GM19463 (cell line): ENCODE data around the gene FADS2.

Experiments
- ATAC-seq: cut with Tn5 transposase; IDR thresholded peaks from one replicate; pipeline ENCODE4 v1.9.1; 2021; ENCODE audit warnings: mild to moderate bottlenecking, moderate library complexity; ENCODE audit not compliant: unreplicated experiment

Gene FADS2

DNA sequence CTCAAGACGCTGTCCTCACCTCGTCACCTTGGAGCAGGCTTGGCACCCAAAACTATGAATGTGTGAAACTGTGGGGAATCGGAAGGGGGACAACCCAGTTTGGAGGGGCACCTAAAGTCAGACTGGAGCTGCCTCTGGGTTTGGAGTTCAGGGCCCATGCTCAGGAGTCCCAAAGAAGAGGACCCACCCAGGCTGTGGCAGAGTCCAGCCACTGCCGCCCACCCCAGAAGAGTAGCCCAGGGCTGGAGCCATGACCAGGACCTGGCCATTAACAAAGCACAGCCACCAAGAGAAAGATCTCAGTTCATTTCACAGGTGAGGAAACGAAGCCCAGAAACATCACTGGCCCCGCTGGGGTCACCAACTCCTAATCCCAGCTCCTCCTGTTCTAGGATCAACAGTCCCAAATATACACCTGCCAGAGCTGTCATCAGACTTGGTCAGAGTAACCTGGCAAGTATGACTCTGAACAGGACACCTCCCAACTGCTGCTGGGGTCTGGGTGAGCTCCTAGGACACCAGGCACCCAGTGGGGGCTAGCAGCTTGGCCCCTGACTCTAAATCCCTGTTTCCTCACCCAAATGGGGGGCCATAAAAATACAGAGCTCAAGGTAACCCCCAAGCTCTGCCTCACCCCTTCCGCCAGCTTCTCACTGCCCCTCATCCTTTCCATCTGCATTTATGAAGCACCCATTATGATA lies 86.5 kb downstream of the FADS2 start:
- ATAC-seq, result no peak

DNA sequence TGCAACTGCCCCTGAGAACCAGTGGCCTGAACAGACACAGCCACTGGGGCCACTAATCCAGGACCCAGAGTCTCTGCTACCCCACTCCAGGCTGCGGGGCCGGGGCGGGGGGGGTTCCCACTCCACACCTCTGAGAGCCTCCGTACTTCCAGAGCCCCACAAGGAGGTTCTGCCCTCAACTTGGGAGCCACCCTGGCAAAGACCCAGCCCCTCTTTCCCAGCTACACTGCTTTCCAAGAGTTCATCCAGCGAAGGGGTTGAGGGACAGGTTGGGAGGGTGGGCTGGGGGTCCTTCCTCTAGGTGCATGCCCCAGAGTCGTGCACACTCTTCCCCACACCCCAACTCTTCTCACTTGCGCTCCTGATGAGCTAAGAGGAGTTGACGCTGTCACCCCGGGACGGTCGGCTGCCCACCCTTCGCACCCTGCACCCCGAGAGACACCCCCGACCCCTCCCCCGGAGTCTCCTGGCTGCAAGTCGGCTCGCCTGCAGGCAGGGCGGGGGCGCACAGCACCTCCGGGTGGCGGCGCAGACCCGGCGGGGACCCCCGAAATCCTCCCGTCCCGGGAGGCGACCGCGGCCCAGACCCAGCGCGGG lies 88.7 kb downstream of the FADS2 start:
- ATAC-seq, result no peak
